NCI-H2029 (cell line): Measurements from ENCODE around the gene CARD14.

Experiments used
- DNase-seq: peaks from one replicate; lab custom pipeline; 2025; lab: John Stamatoyannopoulos, UW

The CARD14 gene

GRCh38 chr17:80212511-80212910 lies 42.7 kb downstream of the CARD14 start:
- no peak for DNase-seq

- DNase-seq, result no peak
These were observed 43.3 kb downstream of the CARD14 start for GRCh38 chr17:80212962-80213642.

- DNase-seq, result no peak
These were observed 43.8 kb downstream of the CARD14 start for GRCh38 chr17:80213643-80213975.

GRCh38 chr17:80214012-80214877 lies 44.4 kb downstream of the CARD14 start:
- no peak for DNase-seq

- DNase-seq, result no peak
These were observed 45.0 kb downstream of the CARD14 start for GRCh38 chr17:80214878-80215210.

- no peak for DNase-seq
These were observed 46.9 kb downstream of the CARD14 start for GRCh38 chr17:80216473-80217456.

- DNase-seq, result no peak
These were observed 48.0 kb downstream of the CARD14 start for GRCh38 chr17:80217703-80218362.

- no peak for DNase-seq
These were observed 48.6 kb downstream of the CARD14 start for GRCh38 chr17:80218391-80218790.

- DNase-seq, result peak; percentile 48
These were observed 49.4 kb downstream of the CARD14 start for GRCh38 chr17:80219013-80219762.

- DNase-seq, result no peak
These were observed 49.9 kb downstream of the CARD14 start for GRCh38 chr17:80219763-80220053.

- peak; percentile 37 for DNase-seq
These were observed 50.4 kb downstream of the CARD14 start, which contains the start of the genes SGSH and SLC26A11 for GRCh38 chr17:80220054-80220735. Gene SGSH (minus strand): TSS chr17:80220333. CDS start chr17:80220313, 20 bp downstream. Gene SLC26A11 (plus strand): TSS chr17:80220427. CDS start chr17:80221561, 1,134 bp downstream.

GRCh38 chr17:80220736-80221215 lies 50.9 kb downstream of the CARD14 start:
- DNase-seq, result no peak

GRCh38 chr17:80221351-80222105 lies 51.7 kb downstream of the CARD14 start:
- no peak for DNase-seq

- no peak for DNase-seq
These were observed 52.7 kb downstream of the CARD14 start for GRCh38 chr17:80222376-80223141.

GRCh38 chr17:80223142-80223815 lies 53.4 kb downstream of the CARD14 start:
- no peak for DNase-seq

GRCh38 chr17:80223838-80224497 lies 54.1 kb downstream of the CARD14 start:
- no peak for DNase-seq

- DNase-seq, result no peak
These were observed 54.9 kb downstream of the CARD14 start for GRCh38 chr17:80224683-80225082.

- DNase-seq, result no peak
These were observed 55.4 kb downstream of the CARD14 start for GRCh38 chr17:80225230-80225629.
